Suprapubic skin (tissue), 4 donors: ENCODE data around the gene DTD1.

Experiments used
- POLR2A ChIP-seq, 2 donors: fragments of 450-650 bp; IDR thresholded peaks; one replicate each; pipeline ENCODE4 v1.6.1; 2017; ENCODE audit warnings: antibody characterized with exemption in 2 of 2, mild to moderate bottlenecking in 2 of 2, moderate library complexity in 2 of 2
- POLR2AphosphoS5 ChIP-seq, 3 donors: sonication (generic); formaldehyde crosslinking; IDR thresholded peaks; one replicate each; pipeline ENCODE4 v1.6.1; 2017; ENCODE audit warnings: antibody characterized with exemption in 3 of 3
- TF ChIP-seq, protein P1 (sequence below), 2 donors: fragments of 200-600 bp in 1 of 2; fragments of 450-650 bp in 1 of 2; sonication (generic) in 1 of 2; IDR thresholded peaks; one replicate each; pipeline ENCODE4 v1.5.1; 2016 to 2019; ENCODE audit warnings: antibody characterized with exemption in 2 of 2, mild to moderate bottlenecking in 1 of 2, moderate library complexity in 1 of 2

GRCh38 chr20:18685406-18685805, 97.6 kb downstream of the DTD1 start:
- TF ChIP-seq POLR2AphosphoS5 (IDR thresholded peaks at IDR 0.05) (no peak), POLR2A (IDR thresholded peaks at IDR 0.05) (no peak)
- TF ChIP-seq, protein P1, sequence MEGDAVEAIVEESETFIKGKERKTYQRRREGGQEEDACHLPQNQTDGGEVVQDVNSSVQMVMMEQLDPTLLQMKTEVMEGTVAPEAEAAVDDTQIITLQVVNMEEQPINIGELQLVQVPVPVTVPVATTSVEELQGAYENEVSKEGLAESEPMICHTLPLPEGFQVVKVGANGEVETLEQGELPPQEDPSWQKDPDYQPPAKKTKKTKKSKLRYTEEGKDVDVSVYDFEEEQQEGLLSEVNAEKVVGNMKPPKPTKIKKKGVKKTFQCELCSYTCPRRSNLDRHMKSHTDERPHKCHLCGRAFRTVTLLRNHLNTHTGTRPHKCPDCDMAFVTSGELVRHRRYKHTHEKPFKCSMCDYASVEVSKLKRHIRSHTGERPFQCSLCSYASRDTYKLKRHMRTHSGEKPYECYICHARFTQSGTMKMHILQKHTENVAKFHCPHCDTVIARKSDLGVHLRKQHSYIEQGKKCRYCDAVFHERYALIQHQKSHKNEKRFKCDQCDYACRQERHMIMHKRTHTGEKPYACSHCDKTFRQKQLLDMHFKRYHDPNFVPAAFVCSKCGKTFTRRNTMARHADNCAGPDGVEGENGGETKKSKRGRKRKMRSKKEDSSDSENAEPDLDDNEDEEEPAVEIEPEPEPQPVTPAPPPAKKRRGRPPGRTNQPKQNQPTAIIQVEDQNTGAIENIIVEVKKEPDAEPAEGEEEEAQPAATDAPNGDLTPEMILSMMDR (IDR thresholded peaks at IDR 0.05), result no peak
